K562 (cell line): ENCODE measurements around the gene LATS2. TPM values are rescaled to one million over a fixed set of nuclear protein-coding genes. Genes with fewer than 3 reads are reported as not detected.

Experiments
- ATAC-seq: fragments of 200-7000 bp; cut with Tn5 transposase; 3 replicates; pipeline ENCODE4 v1.9.1; 2020; ENCODE audit warnings: moderate library complexity
- BruUV-seq: library from RNA; stranded (reverse); fragments of 400-500 nt; replicated peaks from 2 replicates; lab custom pipeline; 2021; lab: Mats Ljungman, UMichigan
- CTCF ChIA-PET: fragments of 300-600 bp; formaldehyde crosslinking; extraction: SDS; loops from one replicate; lab custom pipeline; 2021; ENCODE audit warnings: low intra/inter-chr PET ratio; lab: Yijun Ruan, JAX
- POLR2A ChIA-PET: fragments of 300-600, 350-650 bp; sonication (Branson Sonifier 250); formaldehyde crosslinking; extraction: SDS; loops from one replicate; lab custom pipeline; 2021; ENCODE audit warnings: antibody characterized with exemption, inconsistent platforms; lab: Yijun Ruan, JAX
- DNase-seq, 4 experiments: peaks; one replicate each; pipeline versions ENCODE4 v3.0.0 to v3.0.0-alpha.2; 2011 to 2018; ENCODE audit warnings: low spot score in 3 of 4, mixed read lengths in 3 of 4; ENCODE audit errors: extremely low read depth in 1 of 4
- FAIRE-seq: peaks from 2 replicates; lab custom pipeline; 2011; peaks lifted over from hg19 to GRCh38; lab: Jason Lieb, UNC
- H2AFZ ChIP-seq: 2 replicates; pipeline ENCODE4 v1.6.0; 2011; ENCODE audit warnings: low read depth, low read length, control low read depth, inconsistent platforms
- H3K27ac ChIP-seq: fragments of 200-600 bp; 3 replicates; pipeline ENCODE4 v1.8.0; 2011; ENCODE audit warnings: low read depth, mild to moderate bottlenecking, control low read depth, inconsistent platforms, low read length, moderate library complexity, mixed read lengths; ENCODE audit errors: extremely low read depth
- H3K27me3 ChIP-seq, 2 experiments: fragments of 300-600 bp in 1 of 2; 2 replicates in 1 of 2; 3 replicates in 1 of 2; pipeline versions ENCODE4 v1.6.0 to v1.8.0; 2011; ENCODE audit warnings: inconsistent platforms in 2 of 2, low read length in 2 of 2, mild to moderate bottlenecking in 1 of 2, mixed read lengths in 1 of 2, moderate library complexity in 1 of 2; ENCODE audit not compliant: control insufficient read depth in 2 of 2, insufficient read depth in 2 of 2
- H3K36me3 ChIP-seq: fragments of 300-600 bp; 3 replicates; pipeline ENCODE4 v1.8.0; 2011; ENCODE audit warnings: mild to moderate bottlenecking, low read length, inconsistent platforms; ENCODE audit not compliant: control insufficient read depth, insufficient read depth
- H3K4me1 ChIP-seq, 2 experiments: fragments of 200-600 bp in 1 of 2; replicated peaks in 1 of 2; 2 replicates in 1 of 2; 3 replicates in 1 of 2; pipeline versions ENCODE4 v1.5.1 to v1.8.0; 2011; ENCODE audit warnings: inconsistent platforms in 2 of 2, low read length in 2 of 2, mild to moderate bottlenecking in 1 of 2, mixed read lengths in 1 of 2, moderate library complexity in 1 of 2; ENCODE audit not compliant: control insufficient read depth in 2 of 2, insufficient read depth in 2 of 2
- H3K4me2 ChIP-seq: 2 replicates; pipeline ENCODE4 v1.6.1; 2011; ENCODE audit warnings: low read length, control low read depth, inconsistent platforms, mixed read lengths; ENCODE audit not compliant: insufficient read depth
- H3K4me3 ChIP-seq: fragments of 200-600 bp; sonication (generic), shearing (Covaris generic); 2 replicates; pipeline ENCODE4 v1.5.1; 2016; ENCODE audit warnings: control low read depth, inconsistent platforms
- H3K79me2 ChIP-seq: fragments of 200-600 bp; 3 replicates; pipeline ENCODE4 v1.8.0; 2011; ENCODE audit warnings: low read length, inconsistent platforms; ENCODE audit not compliant: control insufficient read depth, insufficient read depth
- H3K9ac ChIP-seq, 2 experiments: 2 replicates each; pipeline versions ENCODE4 v1.6.0 to v1.6.1; 2011; ENCODE audit warnings: low read depth in 2 of 2, low read length in 2 of 2, control low read depth in 1 of 2, inconsistent platforms in 1 of 2, mild to moderate bottlenecking in 1 of 2, mixed read lengths in 1 of 2; ENCODE audit not compliant: insufficient read depth in 1 of 2
- H3K9me1 ChIP-seq: one replicate; pipeline ENCODE4 v1.6.0; 2011; ENCODE audit warnings: inconsistent platforms, mild to moderate bottlenecking, low read length, moderate library complexity; ENCODE audit not compliant: control insufficient read depth, insufficient read depth
- H3K9me3 ChIP-seq: replicated peaks from 2 replicates; pipeline ENCODE4 v1.5.1; 2011; ENCODE audit warnings: low read depth, low read length, inconsistent platforms; ENCODE audit not compliant: control insufficient read depth, insufficient read depth
- H4K20me1 ChIP-seq: replicated peaks from 2 replicates; pipeline ENCODE4 v1.6.1; 2011; ENCODE audit warnings: low read length, inconsistent platforms, mixed read lengths; ENCODE audit not compliant: control insufficient read depth, insufficient read depth
- ATF6 ChIP-seq: sonication (generic); formaldehyde crosslinking; IDR thresholded peaks from 2 replicates; pipeline ENCODE4 v1.4.0; 2020; ENCODE audit warnings: mild to moderate bottlenecking, missing genetic modification reagents
- BCOR ChIP-seq: fragments of 450-650 bp; IDR thresholded peaks from 2 replicates; pipeline ENCODE4 v1.6.1; 2016
- CLOCK ChIP-seq: fragments of 250-450 bp; sonication (Bioruptor Pico); IDR thresholded peaks from 2 replicates; pipeline ENCODE4 v1.4.0; 2020; ENCODE audit warnings: mild to moderate bottlenecking, moderate library complexity, borderline replicate concordance
- ILF3 ChIP-seq: fragments of 450-650 bp; IDR thresholded peaks from 2 replicates; pipeline ENCODE4 v1.6.1; 2018; ENCODE audit warnings: antibody characterized with exemption, mild to moderate bottlenecking, moderate library complexity, borderline replicate concordance
- NR1H2 ChIP-seq: sonication (generic); formaldehyde crosslinking; IDR thresholded peaks from 2 replicates; pipeline ENCODE4 v1.4.0; 2020; ENCODE audit warnings: mild to moderate bottlenecking, missing genetic modification reagents
- THAP12 ChIP-seq: fragments of 250-450 bp; sonication (Bioruptor Pico); IDR thresholded peaks from 2 replicates; pipeline ENCODE4 v1.9.0; 2021; ENCODE audit warnings: mild to moderate bottlenecking, inconsistent platforms
- XRCC5 ChIP-seq: fragments of 200-400 bp; formaldehyde crosslinking; IDR thresholded peaks from 2 replicates; pipeline ENCODE4 v1.6.1; 2017; ENCODE audit warnings: low read depth, mild to moderate bottlenecking, low read length
- ZBTB1 ChIP-seq: sonication (generic); formaldehyde crosslinking; IDR thresholded peaks from 2 replicates; pipeline ENCODE4 v1.8.1; 2023; ENCODE audit warnings: missing genetic modification reagents, low read depth, mild to moderate bottlenecking, borderline replicate concordance
- WGBS: fragments of 100-300 bp; shearing (Covaris generic); methylation state at CpG from one replicate; pipeline ENCODE4 v1.1.6; 2016; ENCODE audit warnings: low coverage, mixed read lengths; ENCODE audit not compliant: insufficient coverage; ENCODE audit errors: missing lambda C conversion rate; 5-methylcytosine and 5-hydroxymethylcytosine counted together
- in situ Hi-C: fragments of 300-500 bp; cut with MboI; formaldehyde crosslinking; loops from 4 replicates; pipeline ENCODE4 v1.15.0; 2018; ENCODE audit warnings: inconsistent platforms, mixed read lengths
- intact Hi-C: fragments of 100-400 bp; cut with micrococcal nuclease; formaldehyde crosslinking; loops from 2 replicates; pipeline ENCODE4 v1.14.2; 2022
- polyA plus RNA-seq, 8 experiments: library from polyadenylated mRNA; depleted of rRNA in 4 of 8; stranded (reverse) in 5 of 8; unstranded in 3 of 8; fragments of >200 nt; fragmentation: Nextera tagmentation in 2 of 8; fragmentation: Illumina TruSeq in 1 of 8; extraction: Ambion mirVana in 2 of 8; extraction: Trizol in 1 of 8; gene quantifications; 2 replicates each; pipeline versions ENCODE4 v1.2.1 to v1.2.3, GENCODE V29; 2011 to 2014; ENCODE audit warnings: inconsistent platforms in 1 of 8, missing spikeins in 1 of 8
- total RNA-seq, 7 experiments: library from RNA; depleted of rRNA in 6 of 7; stranded (reverse); fragments of >200 nt in 6 of 7; fragmentation: Illumina TruSeq in 2 of 7; extraction: Trizol in 2 of 7; gene quantifications; 2 replicates each; pipeline versions ENCODE4 v1.2.1 to v1.2.3, GENCODE V29; 2011 to 2021; ENCODE audit warnings: low replicate concordance in 1 of 7

The LATS2 gene
- total and polyA plus RNA-seq, 9 of the 15 experiments (the other 6 are each of a cell fraction or from before 2014, with no cell fraction given), result 0.18 to 3.7 (median 0.76) TPM

GRCh38 chr13:21008026-21008425 lies 53.4 kb downstream of the LATS2 start (continued):
- no peak for TF ChIP-seq CLOCK (CRISPR knock-in tag)
- no peak for TF ChIP-seq XRCC5
- TF ChIP-seq ATF6, result no peak

GRCh38 chr13:21006141-21007005 lies 55.0 kb downstream of the LATS2 start:
- H4K20me1 ChIP-seq, result no peaks in the 10 kb centered on the region
- 0 out of 4 replicates have a peak overlapping the region, but pooled peaks of 1 of the 2 experiments have one; percentile 35 for H3K9ac ChIP-seq
- no peak overlapping the region for H3K4me2 ChIP-seq
- H3K27ac ChIP-seq, result no peak overlapping the region
- H3K36me3 ChIP-seq, result no peaks in the 10 kb centered on the region
- no TSS peak for BruUV-seq
- DNase-seq (no peak), FAIRE-seq (no peak), ATAC-seq (no peak)
- H3K79me2 ChIP-seq, result no peaks in the 10 kb centered on the region
- no peaks in the 10 kb centered on the region for H3K9me1 ChIP-seq
- intact Hi-C loops, result no loop called here
- H3K4me1 ChIP-seq, result peaks cover 0 to 6% of the 10 kb centered on the region in 2 experiments; a peak in 1 of 5 replicates
- ChIA-PET POLR2A (interaction anchor here (0.9 kb wide), 1 partner anchor 13 kb away, joined by 3 read pairs; no protein-coding TSS in a partner anchor), CTCF (no interaction called here)
- H3K4me3 ChIP-seq, result no peak overlapping the region
- no peak overlapping the region for H2AFZ ChIP-seq
- TF ChIP-seq NR1H2 (CRISPR knock-in tag) (no peak), ZBTB1 (CRISPR knock-in tag) (no peak), BCOR (no peak), THAP12 (CRISPR knock-in tag) (no peak), ILF3 (no peak)
- no peaks in the 10 kb centered on the region for H3K9me3 ChIP-seq
- in situ Hi-C loops, result no loop called here
- WGBS, result 13% methylated on average over 7 of the region's 11 CpGs
- H3K27me3 ChIP-seq, result no peaks in the 10 kb centered on the region; a peak in 1 of 5 replicates
